ENCODE data around the gene PLCH2. TPM values are rescaled to one million over a fixed set of nuclear protein-coding genes. Genes with fewer than 3 reads are reported as not detected.

Gene PLCH2
- total RNA-seq, 6 experiments from 2014 or later, result 0.09 to 0.34 (median 0.18) TPM; not detected in 1

- Mint-ChIP-seq H3K27ac (no peak overlapping the region), H3K4me3 (no peak overlapping the region), H3K9me3 (no peaks in the 10 kb centered on the region), H3K36me3 (ENCODE audit: low read depth) (no peaks in the 10 kb centered on the region), H3K27me3 (ENCODE audit: insufficient read depth) (peaks cover 30% of the 10 kb centered on the region), H3K4me1 (ENCODE audit: low read depth) (no peaks in the 10 kb centered on the region)
- no peak for DNase-seq
- no peak for TF ChIP-seq CTCF (IDR thresholded peaks at IDR 0.05)
Observed at GRCh38 chr1:2460996-2461751, 14.9 kb upstream of the PLCH2 start.

- no peak for TF ChIP-seq CTCF (IDR thresholded peaks at IDR 0.05)
- no peaks in the 10 kb centered on the region for H3K9me3 Mint-ChIP-seq
- H3K4me3 Mint-ChIP-seq, result no peak overlapping the region
- H3K4me1 Mint-ChIP-seq (ENCODE audit: low read depth), result no peaks in the 10 kb centered on the region
- H3K36me3 Mint-ChIP-seq (ENCODE audit: low read depth), result no peaks in the 10 kb centered on the region
- no peak for DNase-seq
- no peak overlapping the region for H3K27ac Mint-ChIP-seq
- H3K27me3 Mint-ChIP-seq (ENCODE audit: insufficient read depth), result peaks cover 30% of the 10 kb centered on the region
Observed at GRCh38 chr1:2462819-2463218, 13.3 kb upstream of the PLCH2 start.

GRCh38 chr1:2463396-2463795 is 12.7 kb upstream of the PLCH2 start:
- Mint-ChIP-seq H3K27me3 (ENCODE audit: insufficient read depth) (peaks cover 30% of the 10 kb centered on the region), H3K4me3 (no peak overlapping the region), H3K27ac (no peak overlapping the region), H3K4me1 (ENCODE audit: low read depth) (no peaks in the 10 kb centered on the region), H3K9me3 (no peaks in the 10 kb centered on the region), H3K36me3 (ENCODE audit: low read depth) (no peaks in the 10 kb centered on the region)
- TF ChIP-seq CTCF (IDR thresholded peaks at IDR 0.05), result no peak
- DNase-seq, result peak; percentile 12

GRCh38 chr1:2465371-2466269 is 10.5 kb upstream of the PLCH2 start:
- Mint-ChIP-seq H3K9me3 (no peaks in the 10 kb centered on the region), H3K27me3 (ENCODE audit: insufficient read depth) (peaks cover 26% of the 10 kb centered on the region), H3K4me3 (no peak overlapping the region), H3K4me1 (ENCODE audit: low read depth) (no peaks in the 10 kb centered on the region), H3K27ac (no peak overlapping the region), H3K36me3 (ENCODE audit: low read depth) (no peaks in the 10 kb centered on the region)
- DNase-seq, result no peak
- TF ChIP-seq CTCF (IDR thresholded peaks at IDR 0.05), result no peak

- no peak overlapping the region for H3K27ac Mint-ChIP-seq
- H3K36me3 Mint-ChIP-seq (ENCODE audit: low read depth), result no peaks in the 10 kb centered on the region
- TF ChIP-seq CTCF (IDR thresholded peaks at IDR 0.05), result no peak
- peaks cover 30% of the 10 kb centered on the region for H3K27me3 Mint-ChIP-seq (ENCODE audit: insufficient read depth)
- no peak for DNase-seq
- no peak overlapping the region for H3K4me3 Mint-ChIP-seq
- no peaks in the 10 kb centered on the region for H3K9me3 Mint-ChIP-seq
- no peaks in the 10 kb centered on the region for H3K4me1 Mint-ChIP-seq (ENCODE audit: low read depth)
Observed at GRCh38 chr1:2466270-2466665, 9.8 kb upstream of the PLCH2 start.

Measured in HFFc6 (cell line).